Glutamatergic neuron (in vitro differentiated cells): ENCODE measurements around the gene COX10. TPM values are rescaled to one million over a fixed set of nuclear protein-coding genes. Genes with fewer than 3 reads are reported as not detected.

ENCODE experiments used
- DNase-seq: peaks from one replicate; pipeline ENCODE4 v3.0.0; 2022
- H3K27ac Mint-ChIP-seq: one replicate; pipeline ENCODE4 v1.8.0; 2020; ENCODE audit warnings: mild to moderate bottlenecking, mixed read lengths, inconsistent platforms; ENCODE audit not compliant: unreplicated experiment
- H3K27me3 Mint-ChIP-seq: one replicate; pipeline ENCODE4 v1.8.0; 2020; ENCODE audit warnings: mild to moderate bottlenecking, moderate library complexity, mixed read lengths, inconsistent platforms; ENCODE audit not compliant: unreplicated experiment
- H3K36me3 Mint-ChIP-seq: one replicate; pipeline ENCODE4 v1.8.0; 2020; ENCODE audit warnings: mild to moderate bottlenecking, mixed read lengths, inconsistent platforms; ENCODE audit not compliant: unreplicated experiment
- H3K4me1 Mint-ChIP-seq: one replicate; pipeline ENCODE4 v1.8.0; 2020; ENCODE audit warnings: mild to moderate bottlenecking, low read depth, mixed read lengths, inconsistent platforms; ENCODE audit not compliant: unreplicated experiment
- H3K4me3 Mint-ChIP-seq: one replicate; pipeline ENCODE4 v1.8.0; 2020; ENCODE audit warnings: mild to moderate bottlenecking, mixed read lengths, inconsistent platforms; ENCODE audit not compliant: unreplicated experiment
- H3K9me3 Mint-ChIP-seq: one replicate; pipeline ENCODE4 v1.8.0; 2020; ENCODE audit warnings: mild to moderate bottlenecking, moderate library complexity, mixed read lengths, inconsistent platforms; ENCODE audit not compliant: unreplicated experiment
- total RNA-seq: library from RNA; stranded (reverse); fragmentation: NEBNext Ultra II Directional; extraction: Animal tissue kit (Norgen Biotek cat#: 25700); gene quantifications from one replicate; pipeline ENCODE4 v1.2.1, GENCODE V29; 2021; ENCODE audit not compliant: unreplicated experiment
- TF ChIP-seq, protein P1 (sequence below): fragments of 200-600 bp; sonication (generic); IDR thresholded peaks from one replicate; pipeline ENCODE4 v1.5.0; 2021; ENCODE audit not compliant: partially characterized antibody, unreplicated experiment

Gene COX10
- total RNA-seq, 1 donor from 2014 or later: 18.7 TPM

DNA sequence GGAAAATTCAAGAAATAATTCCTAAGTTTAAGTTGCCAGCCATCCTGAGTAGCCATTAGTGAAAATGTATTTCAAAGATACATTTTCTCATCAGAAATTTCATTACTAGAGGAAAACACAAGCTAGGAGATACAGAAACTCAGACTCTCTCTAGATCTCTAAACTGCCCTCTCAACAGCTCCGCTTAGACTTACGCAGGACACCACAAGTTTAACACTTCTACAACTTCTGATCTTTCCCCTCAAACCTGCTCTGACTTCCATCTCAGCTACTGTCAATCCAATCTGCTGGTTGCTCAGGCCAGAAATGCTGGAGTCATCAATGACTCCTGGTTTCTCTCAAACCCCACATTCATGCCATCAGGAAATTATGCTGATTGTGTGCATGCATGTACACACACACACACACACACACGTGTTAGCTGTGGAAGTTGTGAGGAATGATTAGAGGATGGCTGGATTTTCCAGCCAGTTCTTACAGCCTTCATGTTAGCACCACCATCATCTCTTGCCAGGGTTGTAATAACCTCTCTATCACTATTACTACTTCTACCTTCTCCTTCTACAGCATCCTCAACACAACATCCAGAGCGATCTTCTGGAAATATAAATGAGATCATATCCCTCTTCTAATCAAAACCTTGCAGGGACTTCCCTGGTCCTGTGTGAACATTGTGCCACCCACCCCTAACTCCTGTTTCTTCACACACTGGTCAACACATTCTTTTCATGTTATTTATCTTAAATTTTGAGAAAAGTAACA is 47.1 kb downstream of the COX10 start:
- no peaks in the 10 kb centered on the region for H3K36me3 Mint-ChIP-seq
- TF ChIP-seq, protein P1, sequence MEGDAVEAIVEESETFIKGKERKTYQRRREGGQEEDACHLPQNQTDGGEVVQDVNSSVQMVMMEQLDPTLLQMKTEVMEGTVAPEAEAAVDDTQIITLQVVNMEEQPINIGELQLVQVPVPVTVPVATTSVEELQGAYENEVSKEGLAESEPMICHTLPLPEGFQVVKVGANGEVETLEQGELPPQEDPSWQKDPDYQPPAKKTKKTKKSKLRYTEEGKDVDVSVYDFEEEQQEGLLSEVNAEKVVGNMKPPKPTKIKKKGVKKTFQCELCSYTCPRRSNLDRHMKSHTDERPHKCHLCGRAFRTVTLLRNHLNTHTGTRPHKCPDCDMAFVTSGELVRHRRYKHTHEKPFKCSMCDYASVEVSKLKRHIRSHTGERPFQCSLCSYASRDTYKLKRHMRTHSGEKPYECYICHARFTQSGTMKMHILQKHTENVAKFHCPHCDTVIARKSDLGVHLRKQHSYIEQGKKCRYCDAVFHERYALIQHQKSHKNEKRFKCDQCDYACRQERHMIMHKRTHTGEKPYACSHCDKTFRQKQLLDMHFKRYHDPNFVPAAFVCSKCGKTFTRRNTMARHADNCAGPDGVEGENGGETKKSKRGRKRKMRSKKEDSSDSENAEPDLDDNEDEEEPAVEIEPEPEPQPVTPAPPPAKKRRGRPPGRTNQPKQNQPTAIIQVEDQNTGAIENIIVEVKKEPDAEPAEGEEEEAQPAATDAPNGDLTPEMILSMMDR: no peak
- H3K4me3 Mint-ChIP-seq: no peak overlapping the region
- H3K9me3 Mint-ChIP-seq: no peaks in the 10 kb centered on the region
- no peak for DNase-seq
- H3K4me1 Mint-ChIP-seq: no peaks in the 10 kb centered on the region
- H3K27ac Mint-ChIP-seq: no peak overlapping the region
- H3K27me3 Mint-ChIP-seq: no peaks in the 10 kb centered on the region

DNA sequence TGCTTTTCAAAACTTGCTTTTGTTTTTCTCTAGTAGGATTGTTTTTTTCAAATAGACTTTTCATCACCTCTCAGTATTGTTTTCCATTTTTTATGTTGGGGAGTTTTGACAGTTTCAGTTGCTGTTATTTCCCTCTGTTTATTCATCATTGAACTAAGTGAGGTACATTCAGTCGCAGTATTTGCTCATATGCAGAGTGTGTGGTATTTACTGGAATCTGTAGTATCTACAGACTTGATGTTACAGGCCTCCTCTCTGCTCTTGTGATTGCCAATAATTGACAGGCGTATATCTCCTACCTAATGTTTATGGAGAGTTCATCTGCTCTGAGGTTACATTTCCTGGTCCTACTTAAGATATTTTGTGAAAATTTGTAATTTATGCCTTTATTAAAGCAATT is 49.6 kb downstream of the COX10 start:
- Mint-ChIP-seq H3K4me1 (peaks cover 3% of the 10 kb centered on the region), H3K36me3 (no peaks in the 10 kb centered on the region), H3K4me3 (no peak overlapping the region), H3K9me3 (no peaks in the 10 kb centered on the region), H3K27me3 (no peaks in the 10 kb centered on the region), H3K27ac (no peak overlapping the region)
- TF ChIP-seq, protein P1: no peak
- no peak for DNase-seq

DNA sequence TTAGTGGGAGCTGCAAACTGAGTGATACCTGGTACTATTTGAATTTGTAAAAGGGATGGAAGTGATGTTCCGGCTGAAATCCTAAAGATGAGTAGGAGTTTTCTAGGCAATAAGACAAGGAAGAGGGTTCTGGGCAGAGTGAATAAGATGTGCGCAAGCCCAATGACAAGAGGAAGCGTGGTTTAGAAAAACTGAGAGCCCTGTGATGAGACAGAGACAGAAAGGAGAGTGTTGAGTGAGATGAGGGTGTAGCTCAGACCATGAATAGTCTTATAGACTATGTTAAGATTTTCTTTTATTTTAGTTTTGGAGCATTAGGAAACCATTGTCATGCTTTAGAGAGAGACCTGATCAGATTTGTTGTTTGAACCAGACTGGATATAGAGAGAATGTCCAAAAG is 50.2 kb downstream of the COX10 start:
- Mint-ChIP-seq H3K27me3 (no peaks in the 10 kb centered on the region), H3K9me3 (no peaks in the 10 kb centered on the region), H3K4me1 (peaks cover 6% of the 10 kb centered on the region), H3K27ac (no peak overlapping the region), H3K36me3 (no peaks in the 10 kb centered on the region), H3K4me3 (no peak overlapping the region)
- DNase-seq: no peak
- TF ChIP-seq, protein P1: no peak

DNA sequence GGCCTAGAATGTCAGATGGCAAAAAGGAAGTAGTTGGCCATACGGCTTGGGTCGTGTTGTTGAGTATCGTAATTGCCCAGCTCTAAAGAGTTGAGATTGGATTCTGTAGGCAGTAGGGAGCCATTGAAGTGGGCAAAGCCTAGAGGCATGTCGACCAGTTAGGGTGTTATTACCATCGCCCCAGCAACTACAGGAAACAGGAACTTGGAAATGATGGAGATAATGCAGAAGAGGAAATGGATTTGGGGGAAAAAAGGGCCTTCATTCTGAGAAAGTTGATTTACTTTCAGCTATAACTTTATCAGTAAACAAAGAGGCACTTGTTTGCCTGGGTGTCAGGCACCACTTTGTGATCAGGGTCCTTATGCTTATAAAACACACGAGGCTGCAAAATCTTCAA is 52.6 kb downstream of the COX10 start:
- Mint-ChIP-seq H3K36me3 (no peaks in the 10 kb centered on the region), H3K27me3 (no peaks in the 10 kb centered on the region), H3K9me3 (no peaks in the 10 kb centered on the region), H3K4me1 (peaks cover 16% of the 10 kb centered on the region), H3K4me3 (no peak overlapping the region), H3K27ac (no peak overlapping the region)
- TF ChIP-seq, protein P1: no peak
- DNase-seq: no peak

DNA sequence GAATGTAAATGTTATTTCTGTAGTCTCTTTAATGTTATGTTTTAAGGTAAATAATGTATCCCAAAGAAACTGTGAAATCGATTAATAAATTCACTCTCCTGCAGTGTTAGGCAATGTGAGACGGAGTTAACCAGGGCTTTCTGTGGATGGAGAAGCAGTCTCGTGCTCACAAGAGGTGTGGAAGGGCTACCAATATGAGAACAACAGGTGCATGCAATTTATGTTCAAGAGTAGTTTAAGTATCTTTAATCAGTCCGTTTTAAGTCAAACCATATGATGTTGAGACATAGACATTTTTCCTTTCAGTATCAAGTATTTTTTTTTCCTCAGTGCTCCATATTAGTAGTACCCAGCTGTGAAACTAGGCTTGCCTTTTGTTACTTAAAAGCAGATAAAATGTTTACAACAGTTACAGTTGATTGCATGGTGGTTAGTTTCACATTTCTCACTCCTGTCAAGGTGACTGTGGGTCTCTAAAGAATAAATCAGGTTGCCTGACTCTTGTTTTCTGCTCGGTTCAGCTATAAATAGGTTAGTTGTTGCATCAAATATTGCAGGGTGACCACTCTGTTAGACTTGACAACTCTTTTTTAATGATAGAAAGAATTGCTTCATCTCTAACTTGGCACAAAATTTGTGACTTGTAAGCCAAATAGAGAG is 54.4 kb downstream of the COX10 start:
- Mint-ChIP-seq H3K27me3 (no peaks in the 10 kb centered on the region), H3K36me3 (no peaks in the 10 kb centered on the region), H3K9me3 (no peaks in the 10 kb centered on the region), H3K4me1 (peaks cover 16% of the 10 kb centered on the region), H3K4me3 (no peak overlapping the region), H3K27ac (no peak overlapping the region)
- no peak for DNase-seq
- TF ChIP-seq, protein P1: no peak
